Testis (tissue), 2 donors: Measurements from ENCODE around the gene SLC25A1.

Source experiments
- POLR2A ChIP-seq: fragments of 450-650 bp; IDR thresholded peaks from one replicate; pipeline ENCODE4 v1.6.1; 2017; ENCODE audit warnings: antibody characterized with exemption, mild to moderate bottlenecking, moderate library complexity
- TF ChIP-seq, protein P1 (sequence below), 3 experiments: fragments of 450-650 bp in 2 of 3; fragments of 200-600 bp in 1 of 3; sonication (generic) in 1 of 3; IDR thresholded peaks; one replicate each; pipeline ENCODE4 v1.5.1; 2016 to 2019; ENCODE audit warnings: antibody characterized with exemption in 3 of 3, mild to moderate bottlenecking in 2 of 3, moderate library complexity in 1 of 3

DNA sequence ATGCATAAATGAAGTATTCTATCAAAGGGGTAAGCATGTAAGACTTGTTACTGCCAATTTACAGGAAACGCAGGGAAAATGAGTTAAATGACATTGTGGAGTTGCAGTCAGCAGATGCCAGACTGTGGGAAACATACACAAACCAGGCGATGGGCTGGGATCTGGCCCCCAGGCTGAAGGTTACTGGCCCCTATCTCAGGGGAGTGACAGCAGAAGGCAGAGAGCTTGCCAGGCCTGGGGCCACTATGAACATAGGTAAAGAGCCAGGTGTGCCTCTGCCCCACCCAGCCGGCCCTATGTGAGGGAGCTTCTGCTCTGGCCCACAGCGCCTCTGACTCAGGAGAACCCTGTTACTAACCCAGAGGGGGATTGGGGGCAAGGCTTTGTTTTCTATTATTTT, 26.1 kb upstream of the SLC25A1 start:
- TF ChIP-seq, protein P1, sequence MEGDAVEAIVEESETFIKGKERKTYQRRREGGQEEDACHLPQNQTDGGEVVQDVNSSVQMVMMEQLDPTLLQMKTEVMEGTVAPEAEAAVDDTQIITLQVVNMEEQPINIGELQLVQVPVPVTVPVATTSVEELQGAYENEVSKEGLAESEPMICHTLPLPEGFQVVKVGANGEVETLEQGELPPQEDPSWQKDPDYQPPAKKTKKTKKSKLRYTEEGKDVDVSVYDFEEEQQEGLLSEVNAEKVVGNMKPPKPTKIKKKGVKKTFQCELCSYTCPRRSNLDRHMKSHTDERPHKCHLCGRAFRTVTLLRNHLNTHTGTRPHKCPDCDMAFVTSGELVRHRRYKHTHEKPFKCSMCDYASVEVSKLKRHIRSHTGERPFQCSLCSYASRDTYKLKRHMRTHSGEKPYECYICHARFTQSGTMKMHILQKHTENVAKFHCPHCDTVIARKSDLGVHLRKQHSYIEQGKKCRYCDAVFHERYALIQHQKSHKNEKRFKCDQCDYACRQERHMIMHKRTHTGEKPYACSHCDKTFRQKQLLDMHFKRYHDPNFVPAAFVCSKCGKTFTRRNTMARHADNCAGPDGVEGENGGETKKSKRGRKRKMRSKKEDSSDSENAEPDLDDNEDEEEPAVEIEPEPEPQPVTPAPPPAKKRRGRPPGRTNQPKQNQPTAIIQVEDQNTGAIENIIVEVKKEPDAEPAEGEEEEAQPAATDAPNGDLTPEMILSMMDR (IDR thresholded peaks at IDR 0.05) = no peak
- no peak for TF ChIP-seq POLR2A
